ENCODE measurements around the gene CLIC1.

The CLIC1 gene

GRCh38 chr6:31768363-31769257, 32.3 kb upstream of the CLIC1 start:
- no peak for DNase-seq (ENCODE audit: low spot score)

- DNase-seq (ENCODE audit: low spot score), result no peak
These were observed 30.8 kb upstream of the CLIC1 start for GRCh38 chr6:31767096-31767645.

GRCh38 chr6:31765910-31766794, 29.8 kb upstream of the CLIC1 start:
- no peak for DNase-seq (ENCODE audit: low spot score)

GRCh38 chr6:31765559-31765909, 29.2 kb upstream of the CLIC1 start:
- DNase-seq (ENCODE audit: low spot score), result no peak

GRCh38 chr6:31764198-31764597, 27.9 kb upstream of the CLIC1 start:
- DNase-seq (ENCODE audit: low spot score), result no peak

- DNase-seq (ENCODE audit: low spot score), result no peak
These were observed 27.2 kb upstream of the CLIC1 start for GRCh38 chr6:31763619-31763940.

GRCh38 chr6:31762878-31763618, 26.7 kb upstream of the CLIC1 start:
- DNase-seq (ENCODE audit: low spot score), result no peak

GRCh38 chr6:31762356-31762755, 26.0 kb upstream of the CLIC1 start, which contains the start of gene SAPCD1:
Gene SAPCD1 (plus strand): TSS chr6:31762656. CDS start chr6:31763055, 399 bp downstream.
- no peak for DNase-seq (ENCODE audit: low spot score)

- DNase-seq (ENCODE audit: low spot score), result no peak
These were observed 25.0 kb upstream of the CLIC1 start for GRCh38 chr6:31761343-31761742.

- no peak for DNase-seq (ENCODE audit: low spot score)
These were observed 24.5 kb upstream of the CLIC1 start for GRCh38 chr6:31760790-31761189.

- DNase-seq (ENCODE audit: low spot score), result no peak
These were observed 22.0 kb upstream of the CLIC1 start for GRCh38 chr6:31758281-31758680.

GRCh38 chr6:31752739-31753319, 16.5 kb upstream of the CLIC1 start:
- no peak for DNase-seq (ENCODE audit: low spot score)

- no peak for DNase-seq (ENCODE audit: low spot score)
These were observed 14.2 kb upstream of the CLIC1 start for GRCh38 chr6:31750411-31751022.

- no peak for DNase-seq (ENCODE audit: low spot score)
These were observed 13.1 kb upstream of the CLIC1 start for GRCh38 chr6:31749301-31750036.

- no peak for DNase-seq (ENCODE audit: low spot score)
These were observed 8.1 kb upstream of the CLIC1 start for GRCh38 chr6:31744422-31744821.

- no peak for DNase-seq (ENCODE audit: low spot score)
These were observed 6.6 kb upstream of the CLIC1 start for GRCh38 chr6:31742894-31743293.

- no peak for DNase-seq (ENCODE audit: low spot score)
These were observed 5.5 kb upstream of the CLIC1 start for GRCh38 chr6:31741815-31742214.

GRCh38 chr6:31740397-31741223, 4.3 kb upstream of the CLIC1 start:
- peak; percentile 76 for DNase-seq (ENCODE audit: low spot score)

- DNase-seq (ENCODE audit: low spot score), result peak; percentile 99
These were observed 3.5 kb upstream of the CLIC1 start, which contains the start of gene MSH5 for GRCh38 chr6:31739639-31740396. Gene MSH5 (plus strand): TSS chr6:31740005. CDS start chr6:31740467, 462 bp downstream.
